ENCODE results near the gene IRF6.

- TF ChIP-seq ZFX (IDR thresholded peaks at IDR 0.05) (no peak), TCF7L2 (IDR thresholded peaks at IDR 0.05; ENCODE audit: borderline replicate concordance, extremely low read depth, insufficient read depth, insufficient read length) (no peak)
Observed at GRCh38 chr1:209772126-209772525, 33.8 kb downstream of the IRF6 start.
